GM21717 (cell line): Measurements from ENCODE around the gene COL11A2.

ENCODE experiments used
- ATAC-seq: cut with Tn5 transposase; IDR thresholded peaks from one replicate; pipeline ENCODE4 v1.9.1; 2021; ENCODE audit warnings: mild to moderate bottlenecking, moderate library complexity; ENCODE audit not compliant: unreplicated experiment

The COL11A2 gene

GRCh38 chr6:33206864-33207551, 14.7 kb upstream of the COL11A2 start:
- no peak for ATAC-seq

- ATAC-seq = no peak
These were observed 14.0 kb upstream of the COL11A2 start for GRCh38 chr6:33206027-33206863.

- no peak for ATAC-seq
These were observed 13.1 kb upstream of the COL11A2 start for GRCh38 chr6:33205191-33206026.

GRCh38 chr6:33204415-33205190, 12.3 kb upstream of the COL11A2 start, which contains the start of gene HSD17B8:
HSD17B8 (plus strand) TSS chr6:33204655; CDS start chr6:33204669, 14 bp downstream.
- ATAC-seq = peak; percentile 36

- ATAC-seq = no peak
These were observed 11.8 kb upstream of the COL11A2 start for GRCh38 chr6:33204165-33204414.

- no peak for ATAC-seq
These were observed 11.3 kb upstream of the COL11A2 start for GRCh38 chr6:33203443-33204164.

- ATAC-seq = no peak
These were observed 10.5 kb upstream of the COL11A2 start for GRCh38 chr6:33202799-33203198.

- no peak for ATAC-seq
These were observed 9.7 kb upstream of the COL11A2 start for GRCh38 chr6:33201935-33202334.

GRCh38 chr6:33201147-33201545, 8.9 kb upstream of the COL11A2 start:
- ATAC-seq = peak; percentile 2

GRCh38 chr6:33200219-33201146, 8.2 kb upstream of the COL11A2 start, which contains the start of the genes RXRB and SLC39A7:
RXRB (minus strand) TSS chr6:33200665; CDS start chr6:33200476, 189 bp downstream.
SLC39A7 (plus strand) TSS chr6:33200867; CDS start chr6:33201246, 379 bp downstream.
- ATAC-seq = peak; percentile 42

GRCh38 chr6:33199687-33200218, 7.5 kb upstream of the COL11A2 start:
- ATAC-seq = peak; percentile 26

- no peak for ATAC-seq
These were observed 6.7 kb upstream of the COL11A2 start for GRCh38 chr6:33198853-33199436.

GRCh38 chr6:33198159-33198852, 6.0 kb upstream of the COL11A2 start:
- ATAC-seq = no peak

GRCh38 chr6:33197431-33198048, 5.3 kb upstream of the COL11A2 start:
- ATAC-seq = no peak

GRCh38 chr6:33195304-33196165, 3.3 kb upstream of the COL11A2 start:
- no peak for ATAC-seq

GRCh38 chr6:33194431-33194979, 2.2 kb upstream of the COL11A2 start:
- ATAC-seq = no peak
